Measurements from ENCODE around the gene PLAU.

GRCh38 chr10:73941300-73941699, 30.4 kb downstream of the PLAU start:
- no peak for TF ChIP-seq POLR2AphosphoS5 (IDR thresholded peaks at IDR 0.05; ENCODE audit: low read depth)
- no peak for TF ChIP-seq EZH2 (IDR thresholded peaks at IDR 0.05; ENCODE audit: low read depth, unreplicated experiment)
- no peak for TF ChIP-seq CTCF (conservative IDR thresholded peaks at IDR 0.05; ENCODE audit: low read depth in 2 of 2)
- TF ChIP-seq JUNB (IDR thresholded peaks at IDR 0.05; ENCODE audit: unreplicated experiment): no peak
- TF ChIP-seq, protein P1, sequence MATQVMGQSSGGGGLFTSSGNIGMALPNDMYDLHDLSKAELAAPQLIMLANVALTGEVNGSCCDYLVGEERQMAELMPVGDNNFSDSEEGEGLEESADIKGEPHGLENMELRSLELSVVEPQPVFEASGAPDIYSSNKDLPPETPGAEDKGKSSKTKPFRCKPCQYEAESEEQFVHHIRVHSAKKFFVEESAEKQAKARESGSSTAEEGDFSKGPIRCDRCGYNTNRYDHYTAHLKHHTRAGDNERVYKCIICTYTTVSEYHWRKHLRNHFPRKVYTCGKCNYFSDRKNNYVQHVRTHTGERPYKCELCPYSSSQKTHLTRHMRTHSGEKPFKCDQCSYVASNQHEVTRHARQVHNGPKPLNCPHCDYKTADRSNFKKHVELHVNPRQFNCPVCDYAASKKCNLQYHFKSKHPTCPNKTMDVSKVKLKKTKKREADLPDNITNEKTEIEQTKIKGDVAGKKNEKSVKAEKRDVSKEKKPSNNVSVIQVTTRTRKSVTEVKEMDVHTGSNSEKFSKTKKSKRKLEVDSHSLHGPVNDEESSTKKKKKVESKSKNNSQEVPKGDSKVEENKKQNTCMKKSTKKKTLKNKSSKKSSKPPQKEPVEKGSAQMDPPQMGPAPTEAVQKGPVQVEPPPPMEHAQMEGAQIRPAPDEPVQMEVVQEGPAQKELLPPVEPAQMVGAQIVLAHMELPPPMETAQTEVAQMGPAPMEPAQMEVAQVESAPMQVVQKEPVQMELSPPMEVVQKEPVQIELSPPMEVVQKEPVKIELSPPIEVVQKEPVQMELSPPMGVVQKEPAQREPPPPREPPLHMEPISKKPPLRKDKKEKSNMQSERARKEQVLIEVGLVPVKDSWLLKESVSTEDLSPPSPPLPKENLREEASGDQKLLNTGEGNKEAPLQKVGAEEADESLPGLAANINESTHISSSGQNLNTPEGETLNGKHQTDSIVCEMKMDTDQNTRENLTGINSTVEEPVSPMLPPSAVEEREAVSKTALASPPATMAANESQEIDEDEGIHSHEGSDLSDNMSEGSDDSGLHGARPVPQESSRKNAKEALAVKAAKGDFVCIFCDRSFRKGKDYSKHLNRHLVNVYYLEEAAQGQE (IDR thresholded peaks at IDR 0.05; ENCODE audit: unreplicated experiment): no peak
- TF ChIP-seq EZH2phosphoT487 (IDR thresholded peaks at IDR 0.05; ENCODE audit: unreplicated experiment): no peak
- TF ChIP-seq ETS1 (IDR thresholded peaks at IDR 0.05): no peak
- no peak for TF ChIP-seq NANOG (IDR thresholded peaks at IDR 0.05; ENCODE audit: borderline replicate concordance)
